SK-N-SH treated with all-trans-retinoic acid at 6 μM for 48 hours (cell line): Measurements from ENCODE around the gene IFI44L.

Experiments used
- ATAC-seq: fragments of 200-7000 bp; cut with Tn5 transposase; 3 replicates; pipeline ENCODE4 v1.9.1; 2020; ENCODE audit warnings: mild to moderate bottlenecking, moderate library complexity
- ARNTL ChIP-seq: fragments of 450-650 bp; formaldehyde crosslinking; IDR thresholded peaks from 2 replicates; pipeline ENCODE4 v1.5.0; 2020; ENCODE audit warnings: low read depth, mild to moderate bottlenecking, moderate library complexity, borderline replicate concordance
- BACH2 ChIP-seq: fragments of 250-450 bp; sonication (Bioruptor Pico); IDR thresholded peaks from 2 replicates; pipeline ENCODE4 v1.9.0; 2021; ENCODE audit warnings: mild to moderate bottlenecking, borderline replicate concordance
- CSDC2 ChIP-seq: fragments of 250-450 bp; sonication (Bioruptor Pico); IDR thresholded peaks from 2 replicates; pipeline ENCODE4 v1.5.0; 2020; ENCODE audit warnings: mild to moderate bottlenecking, moderate library complexity
- ESRRG ChIP-seq: fragments of 250-450 bp; sonication (Bioruptor Pico); IDR thresholded peaks from 2 replicates; pipeline ENCODE4 v1.6.1; 2021; ENCODE audit warnings: mild to moderate bottlenecking
- GLIS3 ChIP-seq: fragments of 250-450 bp; sonication (Bioruptor Pico); IDR thresholded peaks from 2 replicates; pipeline ENCODE4 v1.5.0; 2020; ENCODE audit warnings: mild to moderate bottlenecking, moderate library complexity
- ISL1 ChIP-seq: fragments of 250-450 bp; sonication (Bioruptor Pico); IDR thresholded peaks from 2 replicates; pipeline ENCODE4 v2.1.2; 2022; ENCODE audit warnings: mild to moderate bottlenecking, moderate library complexity
- OSR1 ChIP-seq: fragments of 250-450 bp; sonication (Bioruptor Pico); IDR thresholded peaks from 2 replicates; pipeline ENCODE4 v1.8.0; 2022; ENCODE audit warnings: moderate library complexity, mild to moderate bottlenecking, inconsistent platforms
- PPARA ChIP-seq: fragments of 250-450 bp; sonication (Bioruptor Pico); IDR thresholded peaks from 2 replicates; pipeline ENCODE4 v1.5.0; 2020; ENCODE audit warnings: mild to moderate bottlenecking, borderline replicate concordance
- RARB ChIP-seq: fragments of 250-450 bp; sonication (Bioruptor Pico); IDR thresholded peaks from 2 replicates; pipeline ENCODE4 v1.8.0; 2021; ENCODE audit warnings: mild to moderate bottlenecking, moderate library complexity
- SNAI2 ChIP-seq: fragments of 250-450 bp; sonication (Bioruptor Pico); IDR thresholded peaks from 2 replicates; pipeline ENCODE4 v1.5.0; 2020; ENCODE audit warnings: mild to moderate bottlenecking, moderate library complexity
- TCF4 ChIP-seq: fragments of 250-450 bp; sonication (Bioruptor Pico); IDR thresholded peaks from 2 replicates; pipeline ENCODE4 v1.8.0; 2021; ENCODE audit warnings: mild to moderate bottlenecking, moderate library complexity, borderline replicate concordance
- TOX ChIP-seq: fragments of 250-450 bp; sonication (Bioruptor Pico); IDR thresholded peaks from 2 replicates; pipeline ENCODE4 v1.8.0; 2021; ENCODE audit warnings: mild to moderate bottlenecking, moderate library complexity, borderline replicate concordance
- ZFP3 ChIP-seq: fragments of 250-450 bp; sonication (Bioruptor Pico); IDR thresholded peaks from 2 replicates; pipeline ENCODE4 v1.5.0; 2020; ENCODE audit warnings: mild to moderate bottlenecking, moderate library complexity
- ZFP30 ChIP-seq: fragments of 450-650 bp; formaldehyde crosslinking; IDR thresholded peaks from 2 replicates; pipeline ENCODE4 v1.5.0; 2022; ENCODE audit warnings: mild to moderate bottlenecking, moderate library complexity
- ZNF565 ChIP-seq: fragments of 450-650 bp; formaldehyde crosslinking; conservative IDR thresholded peaks from 2 replicates; pipeline ENCODE4 v1.5.0; 2020; ENCODE audit warnings: low read depth, mild to moderate bottlenecking, moderate library complexity
- ZNF70 ChIP-seq: fragments of 450-650 bp; formaldehyde crosslinking; IDR thresholded peaks from 2 replicates; pipeline ENCODE4 v1.5.0; 2020; ENCODE audit warnings: mild to moderate bottlenecking, moderate library complexity
- ZNF8 ChIP-seq: fragments of 450-650 bp; formaldehyde crosslinking; IDR thresholded peaks from 2 replicates; pipeline ENCODE4 v1.5.0; 2020; ENCODE audit warnings: mild to moderate bottlenecking, moderate library complexity
- TF ChIP-seq, protein P1 (sequence below): fragments of 250-450 bp; sonication (Bioruptor Pico); IDR thresholded peaks from 2 replicates; pipeline ENCODE4 v1.5.1; 2020; ENCODE audit warnings: low read depth, mild to moderate bottlenecking, moderate library complexity
- TF ChIP-seq, protein P2 (sequence below): fragments of 250-450 bp; sonication (Bioruptor Pico); IDR thresholded peaks from 2 replicates; pipeline ENCODE4 v1.5.1; 2021; ENCODE audit warnings: mild to moderate bottlenecking, moderate library complexity
- TF ChIP-seq, protein P3 (sequence below): fragments of 250-450 bp; sonication (Bioruptor Pico); IDR thresholded peaks from 2 replicates; pipeline ENCODE4 v1.8.0; 2020; ENCODE audit warnings: mild to moderate bottlenecking, moderate library complexity, borderline replicate concordance
- TF ChIP-seq, protein P4 (sequence below): fragments of 250-450 bp; sonication (Bioruptor Pico); IDR thresholded peaks from 2 replicates; pipeline ENCODE4 v1.8.0; 2021; ENCODE audit warnings: low read depth, mild to moderate bottlenecking, moderate library complexity, borderline replicate concordance
- TF ChIP-seq, protein P5 (sequence below): fragments of 250-450 bp; sonication (Bioruptor Pico); IDR thresholded peaks from 2 replicates; pipeline ENCODE4 v1.5.0; 2020; ENCODE audit warnings: mild to moderate bottlenecking, moderate library complexity

Gene IFI44L

DNA sequence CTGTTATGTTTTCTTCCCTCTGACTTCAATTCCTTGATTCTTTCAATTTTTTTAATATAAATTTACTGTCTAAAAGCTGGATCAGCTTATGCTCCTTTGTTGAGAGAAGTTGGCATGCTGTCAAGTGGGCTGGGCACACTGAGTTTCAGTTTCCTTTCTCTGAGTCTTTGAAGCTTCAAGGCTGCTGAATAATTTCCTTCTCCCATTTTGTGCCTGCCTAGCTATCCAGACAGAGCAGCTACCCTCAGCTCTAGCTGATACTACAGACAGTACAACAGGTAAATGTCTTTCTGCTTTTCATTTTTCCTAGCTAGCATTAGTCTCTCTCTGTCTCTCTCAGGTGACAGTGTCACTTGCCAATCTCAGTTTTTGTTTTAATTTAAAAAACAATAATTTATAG is 29.4 kb downstream of the IFI44L start, which contains the start of gene IFI44:
TSS of gene IFI44 (plus strand) at position 204 of the 400 bp plus-strand sequence. CDS start 365 bp downstream, outside the sequence.
- TF ChIP-seq RARB (CRISPR knock-in tag) (no peak), CSDC2 (no peak), GLIS3 (CRISPR knock-in tag) (no peak), ZNF565 (CRISPR knock-in tag) (no peak), ESRRG (CRISPR knock-in tag) (no peak), ZFP30 (CRISPR knock-in tag) (no peak), OSR1 (no peak), ZNF8 (CRISPR knock-in tag) (no peak), ZFP3 (CRISPR knock-in tag) (no peak), ISL1 (CRISPR knock-in tag) (no peak)
- TF ChIP-seq, protein P1, sequence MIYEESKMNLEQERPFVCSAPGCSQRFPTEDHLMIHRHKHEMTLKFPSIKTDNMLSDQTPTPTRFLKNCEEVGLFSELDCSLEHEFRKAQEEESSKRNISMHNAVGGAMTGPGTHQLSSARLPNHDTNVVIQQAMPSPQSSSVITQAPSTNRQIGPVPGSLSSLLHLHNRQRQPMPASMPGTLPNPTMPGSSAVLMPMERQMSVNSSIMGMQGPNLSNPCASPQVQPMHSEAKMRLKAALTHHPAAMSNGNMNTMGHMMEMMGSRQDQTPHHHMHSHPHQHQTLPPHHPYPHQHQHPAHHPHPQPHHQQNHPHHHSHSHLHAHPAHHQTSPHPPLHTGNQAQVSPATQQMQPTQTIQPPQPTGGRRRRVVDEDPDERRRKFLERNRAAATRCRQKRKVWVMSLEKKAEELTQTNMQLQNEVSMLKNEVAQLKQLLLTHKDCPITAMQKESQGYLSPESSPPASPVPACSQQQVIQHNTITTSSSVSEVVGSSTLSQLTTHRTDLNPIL (CRISPR knock-in tag) = no peak
- TF ChIP-seq, protein P2, sequence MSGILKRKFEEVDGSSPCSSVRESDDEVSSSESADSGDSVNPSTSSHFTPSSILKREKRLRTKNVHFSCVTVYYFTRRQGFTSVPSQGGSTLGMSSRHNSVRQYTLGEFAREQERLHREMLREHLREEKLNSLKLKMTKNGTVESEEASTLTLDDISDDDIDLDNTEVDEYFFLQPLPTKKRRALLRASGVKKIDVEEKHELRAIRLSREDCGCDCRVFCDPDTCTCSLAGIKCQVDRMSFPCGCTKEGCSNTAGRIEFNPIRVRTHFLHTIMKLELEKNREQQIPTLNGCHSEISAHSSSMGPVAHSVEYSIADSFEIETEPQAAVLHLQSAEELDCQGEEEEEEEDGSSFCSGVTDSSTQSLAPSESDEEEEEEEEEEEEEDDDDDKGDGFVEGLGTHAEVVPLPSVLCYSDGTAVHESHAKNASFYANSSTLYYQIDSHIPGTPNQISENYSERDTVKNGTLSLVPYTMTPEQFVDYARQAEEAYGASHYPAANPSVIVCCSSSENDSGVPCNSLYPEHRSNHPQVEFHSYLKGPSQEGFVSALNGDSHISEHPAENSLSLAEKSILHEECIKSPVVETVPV (CRISPR knock-in tag) = no peak
- ATAC-seq = peak; percentile 98

DNA sequence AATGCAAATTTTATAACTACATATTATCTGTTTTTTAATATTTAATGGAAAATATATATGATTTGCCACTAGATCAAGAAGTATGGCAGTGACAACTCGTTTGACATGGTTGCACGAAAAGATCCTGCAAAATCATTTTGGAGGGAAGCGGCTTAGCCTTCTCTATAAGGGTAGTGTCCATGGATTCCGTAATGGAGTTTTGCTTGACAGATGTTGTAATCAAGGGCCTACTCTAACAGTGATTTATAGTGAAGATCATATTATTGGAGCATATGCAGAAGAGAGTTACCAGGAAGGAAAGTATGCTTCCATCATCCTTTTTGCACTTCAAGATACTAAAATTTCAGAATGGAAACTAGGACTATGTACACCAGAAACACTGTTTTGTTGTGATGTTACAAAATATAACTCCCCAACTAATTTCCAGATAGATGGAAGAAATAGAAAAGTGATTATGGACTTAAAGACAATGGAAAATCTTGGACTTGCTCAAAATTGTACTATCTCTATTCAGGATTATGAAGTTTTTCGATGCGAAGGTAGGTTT is 29.9 kb downstream of the IFI44L start:
- TF ChIP-seq, protein P2 (CRISPR knock-in tag) = no peak
- TF ChIP-seq TOX (CRISPR knock-in tag) (no peak), BACH2 (CRISPR knock-in tag) (no peak), ZFP30 (CRISPR knock-in tag) (0 out of 2 replicates have a peak, but pooled peaks have one; percentile 45), ZNF565 (CRISPR knock-in tag) (no peak)
- TF ChIP-seq, protein P3, sequence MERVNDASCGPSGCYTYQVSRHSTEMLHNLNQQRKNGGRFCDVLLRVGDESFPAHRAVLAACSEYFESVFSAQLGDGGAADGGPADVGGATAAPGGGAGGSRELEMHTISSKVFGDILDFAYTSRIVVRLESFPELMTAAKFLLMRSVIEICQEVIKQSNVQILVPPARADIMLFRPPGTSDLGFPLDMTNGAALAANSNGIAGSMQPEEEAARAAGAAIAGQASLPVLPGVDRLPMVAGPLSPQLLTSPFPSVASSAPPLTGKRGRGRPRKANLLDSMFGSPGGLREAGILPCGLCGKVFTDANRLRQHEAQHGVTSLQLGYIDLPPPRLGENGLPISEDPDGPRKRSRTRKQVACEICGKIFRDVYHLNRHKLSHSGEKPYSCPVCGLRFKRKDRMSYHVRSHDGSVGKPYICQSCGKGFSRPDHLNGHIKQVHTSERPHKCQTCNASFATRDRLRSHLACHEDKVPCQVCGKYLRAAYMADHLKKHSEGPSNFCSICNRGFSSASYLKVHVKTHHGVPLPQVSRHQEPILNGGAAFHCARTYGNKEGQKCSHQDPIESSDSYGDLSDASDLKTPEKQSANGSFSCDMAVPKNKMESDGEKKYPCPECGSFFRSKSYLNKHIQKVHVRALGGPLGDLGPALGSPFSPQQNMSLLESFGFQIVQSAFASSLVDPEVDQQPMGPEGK (CRISPR knock-in tag) = no peak
- peak; percentile 46 for ATAC-seq

DNA sequence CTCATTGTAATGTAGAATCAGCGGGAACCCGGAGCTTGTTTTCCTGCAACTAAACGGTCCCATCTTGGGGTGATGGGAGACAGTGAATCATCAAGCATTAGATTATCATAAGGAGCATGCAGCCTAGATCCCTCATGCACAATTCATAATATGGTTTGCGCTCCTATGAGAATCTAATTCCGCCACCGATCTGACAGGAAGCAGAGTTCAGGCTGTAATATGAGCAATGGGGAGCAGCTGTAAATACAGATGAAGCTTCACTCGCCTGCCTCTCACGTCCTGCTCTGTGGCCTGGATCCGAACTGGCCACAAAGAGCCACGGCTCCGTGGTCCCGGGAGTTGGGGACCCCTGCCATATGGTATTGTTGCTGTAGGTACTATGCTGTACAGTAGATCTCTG is 31.0 kb downstream of the IFI44L start:
- no peak for ATAC-seq
- TF ChIP-seq BACH2 (CRISPR knock-in tag) = no peak
- TF ChIP-seq GLIS3 (CRISPR knock-in tag) = no peak
- TF ChIP-seq TCF4 (CRISPR knock-in tag) = no peak
- TF ChIP-seq, protein P4, sequence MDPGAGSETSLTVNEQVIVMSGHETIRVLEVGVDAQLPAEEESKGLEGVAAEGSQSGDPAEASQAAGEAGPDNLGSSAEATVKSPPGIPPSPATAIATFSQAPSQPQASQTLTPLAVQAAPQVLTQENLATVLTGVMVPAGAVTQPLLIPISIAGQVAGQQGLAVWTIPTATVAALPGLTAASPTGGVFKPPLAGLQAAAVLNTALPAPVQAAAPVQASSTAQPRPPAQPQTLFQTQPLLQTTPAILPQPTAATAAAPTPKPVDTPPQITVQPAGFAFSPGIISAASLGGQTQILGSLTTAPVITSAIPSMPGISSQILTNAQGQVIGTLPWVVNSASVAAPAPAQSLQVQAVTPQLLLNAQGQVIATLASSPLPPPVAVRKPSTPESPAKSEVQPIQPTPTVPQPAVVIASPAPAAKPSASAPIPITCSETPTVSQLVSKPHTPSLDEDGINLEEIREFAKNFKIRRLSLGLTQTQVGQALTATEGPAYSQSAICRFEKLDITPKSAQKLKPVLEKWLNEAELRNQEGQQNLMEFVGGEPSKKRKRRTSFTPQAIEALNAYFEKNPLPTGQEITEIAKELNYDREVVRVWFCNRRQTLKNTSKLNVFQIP = no peak
- no peak for TF ChIP-seq OSR1
- TF ChIP-seq, protein P3 (CRISPR knock-in tag) = no peak
- no peak for TF ChIP-seq ARNTL (CRISPR knock-in tag)
- no peak for TF ChIP-seq ZNF8 (CRISPR knock-in tag)
- TF ChIP-seq ZFP30 (CRISPR knock-in tag) = no peak
- TF ChIP-seq SNAI2 (CRISPR knock-in tag) = no peak
- no peak for TF ChIP-seq TOX (CRISPR knock-in tag)
- TF ChIP-seq ISL1 (CRISPR knock-in tag) = no peak
- no peak for TF ChIP-seq ZFP3 (CRISPR knock-in tag)
- TF ChIP-seq CSDC2 = no peak
- TF ChIP-seq, protein P5, sequence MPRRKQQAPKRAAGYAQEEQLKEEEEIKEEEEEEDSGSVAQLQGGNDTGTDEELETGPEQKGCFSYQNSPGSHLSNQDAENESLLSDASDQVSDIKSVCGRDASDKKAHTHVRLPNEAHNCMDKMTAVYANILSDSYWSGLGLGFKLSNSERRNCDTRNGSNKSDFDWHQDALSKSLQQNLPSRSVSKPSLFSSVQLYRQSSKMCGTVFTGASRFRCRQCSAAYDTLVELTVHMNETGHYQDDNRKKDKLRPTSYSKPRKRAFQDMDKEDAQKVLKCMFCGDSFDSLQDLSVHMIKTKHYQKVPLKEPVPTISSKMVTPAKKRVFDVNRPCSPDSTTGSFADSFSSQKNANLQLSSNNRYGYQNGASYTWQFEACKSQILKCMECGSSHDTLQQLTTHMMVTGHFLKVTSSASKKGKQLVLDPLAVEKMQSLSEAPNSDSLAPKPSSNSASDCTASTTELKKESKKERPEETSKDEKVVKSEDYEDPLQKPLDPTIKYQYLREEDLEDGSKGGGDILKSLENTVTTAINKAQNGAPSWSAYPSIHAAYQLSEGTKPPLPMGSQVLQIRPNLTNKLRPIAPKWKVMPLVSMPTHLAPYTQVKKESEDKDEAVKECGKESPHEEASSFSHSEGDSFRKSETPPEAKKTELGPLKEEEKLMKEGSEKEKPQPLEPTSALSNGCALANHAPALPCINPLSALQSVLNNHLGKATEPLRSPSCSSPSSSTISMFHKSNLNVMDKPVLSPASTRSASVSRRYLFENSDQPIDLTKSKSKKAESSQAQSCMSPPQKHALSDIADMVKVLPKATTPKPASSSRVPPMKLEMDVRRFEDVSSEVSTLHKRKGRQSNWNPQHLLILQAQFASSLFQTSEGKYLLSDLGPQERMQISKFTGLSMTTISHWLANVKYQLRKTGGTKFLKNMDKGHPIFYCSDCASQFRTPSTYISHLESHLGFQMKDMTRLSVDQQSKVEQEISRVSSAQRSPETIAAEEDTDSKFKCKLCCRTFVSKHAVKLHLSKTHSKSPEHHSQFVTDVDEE (CRISPR knock-in tag) = no peak
- TF ChIP-seq RARB (CRISPR knock-in tag) = no peak
- no peak for TF ChIP-seq PPARA (CRISPR knock-in tag)
- no peak for TF ChIP-seq ZNF565 (CRISPR knock-in tag)
- TF ChIP-seq ZNF70 = no peak
- TF ChIP-seq ESRRG (CRISPR knock-in tag) = no peak
